Thoracic aorta (tissue), 2 donors: Measurements from ENCODE around the gene SULF2. TPM values are rescaled to one million over a fixed set of nuclear protein-coding genes. Genes with fewer than 3 reads are reported as not detected.

Experiments used
- ATAC-seq: fragments of 150-250 bp; one replicate; pipeline ENCODE4 v1.8.0; 2017; ENCODE audit warnings: low read depth; ENCODE audit not compliant: insufficient number of reproducible peaks, low FRiP score
- DNase-seq: peaks from one replicate; pipeline ENCODE4 v3.0.0-alpha.2; 2020; ENCODE audit warnings: low spot score
- H3K27ac ChIP-seq, 2 donors: fragments of 200-600 bp; sonication (generic); 1 replicate in 1 of 2; 2 replicates in 1 of 2; pipeline ENCODE4 v1.5.1; 2016; ENCODE audit warnings: mild to moderate bottlenecking in 2 of 2, moderate library complexity in 2 of 2
- H3K27me3 ChIP-seq: fragments of 200-600 bp; sonication (generic); replicated peaks from 2 replicates; pipeline ENCODE4 v1.6.0; 2016; ENCODE audit warnings: mild to moderate bottlenecking; ENCODE audit not compliant: insufficient read depth
- H3K36me3 ChIP-seq: fragments of 200-600 bp; sonication (generic); one replicate; pipeline ENCODE4 v1.5.1; 2016
- H3K4me1 ChIP-seq, 2 donors: fragments of 200-600 bp; sonication (generic); 1 replicate in 1 of 2; 2 replicates in 1 of 2; pipeline versions ENCODE4 v1.5.1 to v1.6.0; 2016; ENCODE audit warnings: low read depth in 2 of 2, mild to moderate bottlenecking in 1 of 2; ENCODE audit not compliant: control insufficient read depth in 1 of 2
- H3K4me3 ChIP-seq: fragments of 200-600 bp; sonication (generic); 2 replicates; pipeline ENCODE4 v1.5.1; 2016; ENCODE audit warnings: mild to moderate bottlenecking
- H3K9me3 ChIP-seq: fragments of 200-600 bp; sonication (generic); 2 replicates; pipeline ENCODE4 v1.5.1; 2016
- total RNA-seq, 2 donors: library from RNA; depleted of rRNA; stranded (reverse); fragments of >200 nt; gene quantifications; one replicate each; pipeline versions ENCODE4 v1.1.0 to v1.2.3, GENCODE V29; 2016
- TF ChIP-seq, protein P1 (sequence below): fragments of 200-600 bp; sonication (generic); IDR thresholded peaks from one replicate; pipeline ENCODE4 v1.5.1; 2019; ENCODE audit warnings: antibody characterized with exemption

SULF2 gene
- total RNA-seq, 2 donors from 2014 or later: 39.0 to 53.9 TPM

DNA sequence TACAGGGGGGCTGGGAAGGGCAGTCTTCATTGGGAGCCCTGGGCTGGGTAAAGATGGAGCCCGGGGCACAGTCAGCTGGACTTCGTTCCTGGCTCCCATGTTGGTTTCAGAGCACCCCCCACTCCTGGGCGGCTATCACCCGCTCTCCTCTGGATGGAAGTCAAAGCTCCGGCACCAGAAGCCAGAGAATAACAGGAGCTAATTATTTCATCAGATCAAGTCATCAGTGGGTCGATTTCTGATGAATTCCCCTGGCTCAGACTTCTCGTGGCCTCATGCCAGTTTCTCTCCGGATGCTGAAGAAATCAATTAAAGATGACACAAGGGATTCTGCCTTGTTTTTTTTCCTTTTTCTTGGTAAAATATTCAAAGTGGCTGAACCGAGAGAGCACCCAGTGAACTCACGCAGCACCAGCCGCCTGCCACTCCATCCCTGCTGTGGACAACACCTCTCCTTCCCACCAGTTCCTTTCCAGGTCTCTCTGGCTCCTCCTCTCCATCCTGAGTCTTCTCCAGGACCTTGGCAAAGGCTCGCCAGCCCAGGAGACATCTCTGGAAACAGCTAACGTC lies 22.5 kb downstream of the SULF2 start:
- Histone ChIP-seq H3K27me3 (no peaks in the 10 kb centered on the region), H3K4me3 (no peak overlapping the region), H3K36me3 (no peaks in the 10 kb centered on the region), H3K9me3 (no peaks in the 10 kb centered on the region), H3K4me1 (peaks cover 0 to 8% of the 10 kb centered on the region in 2 donors), H3K27ac (no peak overlapping the region)
- ATAC-seq (no peak), DNase-seq (no peak)
- TF ChIP-seq, protein P1, sequence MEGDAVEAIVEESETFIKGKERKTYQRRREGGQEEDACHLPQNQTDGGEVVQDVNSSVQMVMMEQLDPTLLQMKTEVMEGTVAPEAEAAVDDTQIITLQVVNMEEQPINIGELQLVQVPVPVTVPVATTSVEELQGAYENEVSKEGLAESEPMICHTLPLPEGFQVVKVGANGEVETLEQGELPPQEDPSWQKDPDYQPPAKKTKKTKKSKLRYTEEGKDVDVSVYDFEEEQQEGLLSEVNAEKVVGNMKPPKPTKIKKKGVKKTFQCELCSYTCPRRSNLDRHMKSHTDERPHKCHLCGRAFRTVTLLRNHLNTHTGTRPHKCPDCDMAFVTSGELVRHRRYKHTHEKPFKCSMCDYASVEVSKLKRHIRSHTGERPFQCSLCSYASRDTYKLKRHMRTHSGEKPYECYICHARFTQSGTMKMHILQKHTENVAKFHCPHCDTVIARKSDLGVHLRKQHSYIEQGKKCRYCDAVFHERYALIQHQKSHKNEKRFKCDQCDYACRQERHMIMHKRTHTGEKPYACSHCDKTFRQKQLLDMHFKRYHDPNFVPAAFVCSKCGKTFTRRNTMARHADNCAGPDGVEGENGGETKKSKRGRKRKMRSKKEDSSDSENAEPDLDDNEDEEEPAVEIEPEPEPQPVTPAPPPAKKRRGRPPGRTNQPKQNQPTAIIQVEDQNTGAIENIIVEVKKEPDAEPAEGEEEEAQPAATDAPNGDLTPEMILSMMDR: no peak

DNA sequence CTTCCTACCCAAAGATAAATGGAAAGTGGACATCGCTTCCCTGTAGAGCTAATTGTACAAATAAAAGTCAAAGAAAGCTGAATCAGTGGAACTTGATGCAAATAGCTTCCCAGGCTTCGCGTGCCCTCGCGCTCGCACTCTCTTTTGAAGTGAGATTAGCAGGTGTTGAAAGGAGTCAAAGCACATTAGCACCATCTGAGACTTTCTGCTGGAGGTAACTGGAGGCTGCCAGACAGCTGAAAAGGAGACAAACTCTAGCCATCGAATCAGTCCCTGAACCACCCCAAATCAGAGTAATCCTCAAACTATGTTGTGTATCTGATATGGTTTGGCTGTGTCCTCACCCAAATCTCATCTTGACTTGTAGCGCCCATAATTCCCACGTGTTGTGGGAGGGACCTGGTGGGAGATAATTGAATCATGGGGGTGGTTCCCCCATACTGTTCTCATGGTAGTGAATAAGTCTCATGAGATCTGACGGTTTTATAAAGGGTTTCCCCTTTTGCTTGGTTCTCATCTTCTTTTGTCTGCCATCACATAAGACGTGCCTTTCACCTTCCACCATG lies 23.7 kb downstream of the SULF2 start:
- DNase-seq: no peak
- H3K27ac ChIP-seq: no peak overlapping the region
- peaks cover 0 to 8% of the 10 kb centered on the region in 2 donors for H3K4me1 ChIP-seq
- TF ChIP-seq, protein P1: no peak
- H3K27me3 ChIP-seq: no peaks in the 10 kb centered on the region
- ATAC-seq: no peak
- no peaks in the 10 kb centered on the region for H3K36me3 ChIP-seq
- H3K4me3 ChIP-seq: no peak overlapping the region
- no peaks in the 10 kb centered on the region for H3K9me3 ChIP-seq

DNA sequence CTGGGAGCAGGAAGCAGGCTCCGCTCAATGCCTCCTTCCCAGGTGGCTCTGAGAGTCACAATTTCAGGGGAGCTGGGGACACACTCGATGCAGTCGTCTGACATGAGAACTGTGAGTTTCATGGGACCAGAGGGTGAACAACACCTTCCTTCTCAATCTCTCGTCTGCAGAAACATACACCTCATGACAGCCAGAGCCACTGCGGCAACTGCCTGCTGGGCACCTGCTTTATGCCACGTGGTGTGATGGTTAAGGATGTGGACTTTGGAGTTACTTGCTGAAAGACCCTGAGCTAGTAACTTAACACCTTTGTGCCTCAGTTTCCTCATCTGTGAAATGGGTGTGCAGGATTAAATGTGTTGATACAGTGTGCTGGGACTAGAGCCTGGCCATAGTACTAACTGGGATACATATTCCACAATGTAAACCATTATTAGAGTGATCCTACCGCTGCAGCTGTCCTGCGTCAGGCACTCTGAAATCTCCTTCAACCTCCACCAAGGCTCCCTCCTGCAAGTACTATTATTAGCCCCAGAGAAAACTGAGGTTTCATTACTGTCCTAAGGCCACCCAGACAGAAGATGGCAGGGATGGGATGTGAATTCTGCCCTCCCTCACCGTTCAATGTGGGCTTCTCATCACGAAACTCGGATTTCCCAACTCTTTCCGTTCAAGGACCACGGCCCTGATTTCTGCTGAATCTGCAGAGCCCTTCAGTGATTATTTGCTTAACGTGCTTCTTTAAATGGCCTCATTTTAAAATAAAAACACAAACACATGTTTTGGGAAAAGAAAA lies 24.4 kb downstream of the SULF2 start:
- H3K9me3 ChIP-seq: no peaks in the 10 kb centered on the region
- no peaks in the 10 kb centered on the region for H3K27me3 ChIP-seq
- H3K4me3 ChIP-seq: no peak overlapping the region
- H3K4me1 ChIP-seq: peaks cover 0 to 8% of the 10 kb centered on the region in 2 donors
- no peaks in the 10 kb centered on the region for H3K36me3 ChIP-seq
- TF ChIP-seq, protein P1: no peak
- no peak for DNase-seq
- no peak overlapping the region for H3K27ac ChIP-seq
- ATAC-seq: no peak

DNA sequence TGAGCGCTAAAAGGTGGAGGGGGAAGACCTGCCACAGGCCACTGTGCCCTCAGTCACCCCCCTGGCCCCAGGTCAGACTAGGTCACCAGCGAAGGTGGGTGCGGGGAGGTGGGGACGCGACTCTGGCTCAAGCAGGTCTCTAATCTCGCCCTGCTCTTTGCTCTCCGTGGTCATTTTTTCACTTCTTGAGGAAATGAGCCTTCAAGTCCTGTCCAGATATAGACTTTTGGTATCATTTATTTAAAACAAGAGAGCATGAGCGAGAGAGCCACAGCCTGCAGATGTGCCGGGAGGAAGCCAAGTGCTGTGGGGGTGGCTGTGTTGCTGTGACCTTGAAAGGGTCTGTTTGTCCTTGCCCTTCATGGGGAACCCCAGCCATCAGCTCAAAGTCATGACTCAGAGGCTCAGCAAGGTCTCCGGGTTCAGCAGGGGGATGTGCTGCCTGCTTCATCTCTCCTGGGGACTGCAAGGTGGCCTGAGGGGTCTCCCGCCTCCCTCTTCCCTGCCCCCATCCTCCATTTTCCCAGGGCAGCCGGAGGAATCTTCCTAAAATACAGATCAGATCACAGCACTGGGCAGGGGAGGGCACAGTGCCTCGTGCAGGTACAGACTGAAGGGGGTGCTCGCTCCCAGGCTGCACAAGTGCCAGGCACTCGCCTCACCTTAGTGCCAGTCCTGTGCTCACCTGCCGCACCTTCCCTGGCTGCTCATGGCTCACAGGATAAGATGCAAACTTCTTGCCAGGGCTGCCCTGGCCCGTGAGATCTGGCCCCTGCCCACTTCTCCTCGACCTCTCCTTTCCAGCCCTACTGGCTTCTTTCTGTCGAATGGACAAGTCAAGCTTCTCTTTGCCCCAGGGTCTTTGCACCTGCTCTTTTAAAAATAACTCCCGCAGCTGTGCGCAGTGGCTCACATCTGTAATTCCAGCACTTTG lies 26.5 kb downstream of the SULF2 start:
- TF ChIP-seq, protein P1: no peak
- no peaks in the 10 kb centered on the region for H3K27me3 ChIP-seq
- DNase-seq (no peak), ATAC-seq (no peak)
- H3K4me1 ChIP-seq: peaks cover 0 to 8% of the 10 kb centered on the region in 2 donors
- no peak overlapping the region for H3K27ac ChIP-seq
- H3K36me3 ChIP-seq: no peaks in the 10 kb centered on the region
- no peaks in the 10 kb centered on the region for H3K9me3 ChIP-seq
- H3K4me3 ChIP-seq: no peak overlapping the region
